ENCODE data around the gene IGBP1. TPM values are rescaled to one million over a fixed set of nuclear protein-coding genes. Genes with fewer than 3 reads are reported as not detected.
A peak's percentile ranks its signal among the peaks of the same experiment; 100 is the strongest.

IGBP1 gene
- total RNA-seq, 1 donor from 2014 or later, result 52.7 TPM

DNA sequence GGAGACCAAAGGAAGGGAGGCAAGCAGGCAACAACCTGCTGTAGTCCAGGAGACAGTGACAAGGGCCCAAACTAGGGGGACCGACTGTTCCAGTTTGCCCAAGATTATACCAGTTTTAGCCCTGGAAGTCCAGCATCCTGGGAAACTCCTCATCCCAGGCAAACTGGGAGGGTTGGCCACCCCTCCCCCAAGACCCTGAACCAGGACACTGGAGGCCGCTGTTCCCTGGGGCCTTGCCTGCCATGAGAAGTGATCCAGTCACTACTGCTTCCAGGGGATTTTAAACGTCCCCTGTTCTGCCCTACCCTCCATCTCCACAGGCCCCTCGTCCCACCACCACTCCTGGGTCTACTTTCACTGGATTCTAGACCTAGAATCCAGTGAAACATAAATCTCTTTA is 39.7 kb downstream of the IGBP1 start:
- TF ChIP-seq, protein P1, sequence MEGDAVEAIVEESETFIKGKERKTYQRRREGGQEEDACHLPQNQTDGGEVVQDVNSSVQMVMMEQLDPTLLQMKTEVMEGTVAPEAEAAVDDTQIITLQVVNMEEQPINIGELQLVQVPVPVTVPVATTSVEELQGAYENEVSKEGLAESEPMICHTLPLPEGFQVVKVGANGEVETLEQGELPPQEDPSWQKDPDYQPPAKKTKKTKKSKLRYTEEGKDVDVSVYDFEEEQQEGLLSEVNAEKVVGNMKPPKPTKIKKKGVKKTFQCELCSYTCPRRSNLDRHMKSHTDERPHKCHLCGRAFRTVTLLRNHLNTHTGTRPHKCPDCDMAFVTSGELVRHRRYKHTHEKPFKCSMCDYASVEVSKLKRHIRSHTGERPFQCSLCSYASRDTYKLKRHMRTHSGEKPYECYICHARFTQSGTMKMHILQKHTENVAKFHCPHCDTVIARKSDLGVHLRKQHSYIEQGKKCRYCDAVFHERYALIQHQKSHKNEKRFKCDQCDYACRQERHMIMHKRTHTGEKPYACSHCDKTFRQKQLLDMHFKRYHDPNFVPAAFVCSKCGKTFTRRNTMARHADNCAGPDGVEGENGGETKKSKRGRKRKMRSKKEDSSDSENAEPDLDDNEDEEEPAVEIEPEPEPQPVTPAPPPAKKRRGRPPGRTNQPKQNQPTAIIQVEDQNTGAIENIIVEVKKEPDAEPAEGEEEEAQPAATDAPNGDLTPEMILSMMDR (IDR thresholded peaks at IDR 0.05), result no peak
- Mint-ChIP-seq H3K4me3 (no peak overlapping the region), H3K27me3 (no peaks in the 10 kb centered on the region), H3K27ac (no peak overlapping the region), H3K36me3 (ENCODE audit: low read depth) (no peaks in the 10 kb centered on the region), H3K9me3 (no peaks in the 10 kb centered on the region), H3K4me1 (peaks cover 7% of the 10 kb centered on the region)
- intact Hi-C loops (cut with micrococcal nuclease), result no loop called here
- DNase-seq, result no peak
- ATAC-seq (ENCODE audit: low read depth), result no peak
- ChIA-PET CTCF (no interaction called here), POLR2A (no interaction called here)

DNA sequence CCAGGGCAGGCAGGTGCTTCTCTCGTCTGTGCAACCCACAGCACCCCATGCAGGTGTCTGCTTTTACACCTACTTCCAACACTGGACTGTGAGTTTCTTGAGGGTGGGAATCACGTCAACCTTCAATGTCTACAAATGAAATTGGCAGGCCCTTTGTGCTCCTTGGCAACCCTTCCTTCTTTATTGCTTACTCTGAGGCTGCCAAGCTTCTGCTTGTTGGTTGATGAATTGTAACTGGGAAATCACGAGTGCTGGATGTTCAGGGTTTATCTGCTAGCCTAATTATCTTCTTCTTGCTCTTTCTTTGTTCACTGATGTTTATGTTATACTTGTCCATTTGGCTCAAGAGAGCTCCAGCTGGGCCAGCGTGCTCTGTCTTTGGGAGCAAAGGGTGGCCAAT is 41.5 kb downstream of the IGBP1 start:
- ChIA-PET POLR2A (no interaction called here), CTCF (no interaction called here)
- no peak overlapping the region for H3K27ac Mint-ChIP-seq
- H3K9me3 Mint-ChIP-seq, result no peaks in the 10 kb centered on the region
- H3K36me3 Mint-ChIP-seq (ENCODE audit: low read depth), result no peaks in the 10 kb centered on the region
- H3K4me1 Mint-ChIP-seq, result peaks cover 7% of the 10 kb centered on the region
- no peak overlapping the region for H3K4me3 Mint-ChIP-seq
- ATAC-seq (ENCODE audit: low read depth), result no peak
- intact Hi-C loops (cut with micrococcal nuclease), result no loop called here
- no peaks in the 10 kb centered on the region for H3K27me3 Mint-ChIP-seq
- DNase-seq, result no peak
- TF ChIP-seq, protein P1 (IDR thresholded peaks at IDR 0.05), result no peak

DNA sequence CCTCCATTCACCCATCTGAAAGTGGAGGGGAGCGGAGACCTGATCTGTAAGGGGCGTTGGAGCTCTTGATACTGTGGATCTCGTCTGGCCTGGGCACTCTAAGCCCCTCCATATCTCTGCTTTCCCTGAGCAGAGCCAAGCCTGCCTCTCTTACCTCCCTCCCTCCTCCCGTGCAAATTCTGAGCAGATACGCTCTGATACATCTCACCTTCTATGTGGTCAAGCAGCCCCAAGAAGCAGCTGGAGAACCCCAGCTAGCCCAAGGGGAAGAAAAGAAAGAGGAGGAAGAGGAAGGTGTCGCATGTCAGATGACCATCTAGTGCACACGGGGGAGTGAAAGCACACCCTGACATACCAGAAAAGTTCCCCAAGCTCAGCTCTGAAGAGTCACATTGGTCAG is 42.1 kb downstream of the IGBP1 start:
- ATAC-seq (ENCODE audit: low read depth), result no peak
- Mint-ChIP-seq H3K4me1 (peaks cover 7% of the 10 kb centered on the region), H3K27me3 (no peaks in the 10 kb centered on the region), H3K4me3 (no peak overlapping the region), H3K27ac (no peak overlapping the region), H3K9me3 (no peaks in the 10 kb centered on the region), H3K36me3 (ENCODE audit: low read depth) (no peaks in the 10 kb centered on the region)
- ChIA-PET POLR2A (no interaction called here), CTCF (no interaction called here)
- no peak for DNase-seq
- TF ChIP-seq, protein P1 (IDR thresholded peaks at IDR 0.05), result no peak
- intact Hi-C loops (cut with micrococcal nuclease), result no loop called here

DNA sequence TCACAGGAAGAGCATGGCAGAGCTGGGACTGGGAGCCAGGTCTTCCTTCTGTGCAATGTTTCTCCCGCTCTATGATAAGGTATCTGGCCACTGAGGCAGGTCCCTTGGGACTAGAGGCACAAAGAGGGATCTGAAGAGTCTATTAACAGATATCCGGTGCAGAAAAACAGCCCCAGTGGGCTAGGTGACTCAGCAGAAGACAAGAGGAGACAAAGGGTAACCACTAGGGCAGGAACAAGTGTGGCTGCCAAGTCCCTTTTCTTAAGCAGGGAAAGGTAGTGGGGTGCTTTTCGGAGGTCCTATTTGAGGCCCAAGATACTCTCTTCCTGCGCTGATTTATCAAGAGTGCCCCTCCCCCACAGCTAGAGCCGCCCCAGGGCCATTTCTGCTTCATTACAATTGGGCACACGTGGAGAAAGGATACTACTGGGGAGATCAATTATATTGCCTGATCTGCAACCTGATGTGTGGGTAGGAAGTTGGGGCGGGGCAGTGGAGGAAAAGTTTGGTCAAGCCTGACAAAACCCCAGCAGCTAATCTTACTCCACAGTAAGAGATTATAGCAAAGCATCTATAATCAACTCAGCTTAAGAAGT is 43.8 kb downstream of the IGBP1 start, which contains the start of gene DGAT2L6:
Gene DGAT2L6, plus strand, starts transcription at position 546 of the 596 bp plus-strand sequence. CDS start 100 bp downstream, outside the sequence.
- H3K4me3 Mint-ChIP-seq, result peak within 1 kb of the TSS; percentile 11
- peaks cover 7% of the 10 kb centered on the region for H3K4me1 Mint-ChIP-seq

DNA sequence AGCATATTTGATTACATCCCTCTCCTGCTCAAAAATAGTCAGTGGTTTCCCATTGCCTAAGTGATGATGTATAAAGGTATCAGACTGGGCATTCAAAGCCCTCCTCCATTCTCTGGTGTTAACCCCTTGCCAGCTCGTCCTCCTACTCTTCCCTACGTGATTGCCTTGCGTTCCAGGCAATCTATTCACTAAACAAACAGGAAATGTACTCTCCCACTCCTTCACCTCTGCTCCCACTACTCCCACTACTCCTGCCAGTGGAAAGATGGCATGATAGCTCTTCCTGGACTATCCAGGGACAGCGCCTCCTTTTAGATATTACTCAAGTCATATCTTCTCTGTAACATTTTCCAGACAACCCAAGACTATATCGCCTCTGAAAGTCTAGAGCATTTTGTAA is 49.8 kb downstream of the IGBP1 start:
- Mint-ChIP-seq H3K27me3 (peaks cover 5% of the 10 kb centered on the region), H3K27ac (no peak overlapping the region), H3K36me3 (ENCODE audit: low read depth) (no peaks in the 10 kb centered on the region), H3K4me3 (no peak overlapping the region), H3K9me3 (no peaks in the 10 kb centered on the region), H3K4me1 (no peaks in the 10 kb centered on the region)
- intact Hi-C loops (cut with micrococcal nuclease), result no loop called here
- DNase-seq, result no peak
- ATAC-seq (ENCODE audit: low read depth), result no peak
- POLR2A ChIA-PET, result no interaction called here
- TF ChIP-seq, protein P1 (IDR thresholded peaks at IDR 0.05), result no peak
- CTCF ChIA-PET, result no interaction called here

More for the DNA sequence above, 43.8 kb downstream of the IGBP1 start, which contains the start of gene DGAT2L6:
- Mint-ChIP-seq H3K36me3 (ENCODE audit: low read depth) (no peaks in the 10 kb centered on the region), H3K27me3 (no peaks in the 10 kb centered on the region), H3K27ac (no peak within 1 kb of the TSS), H3K9me3 (no peaks in the 10 kb centered on the region)
- ATAC-seq (ENCODE audit: low read depth) (no peak), DNase-seq (no peak)
- TF ChIP-seq, protein P1 (IDR thresholded peaks at IDR 0.05), result no peak
- CTCF ChIA-PET, result no interaction called here
- POLR2A ChIA-PET, result interaction anchor here (1.1 kb wide), 1 partner anchor 44 kb away, joined by 3 read pairs; the partner anchor contains the start of gene IGBP1
- intact Hi-C loops (cut with micrococcal nuclease), result no loop called here

All from activated B cell treated with CpG ODN at 0.5 μM for 24 hours (primary cell).